GM21381 (cell line): ENCODE measurements around the gene OXER1.

Experiments used
- ATAC-seq: cut with Tn5 transposase; IDR thresholded peaks from one replicate; pipeline ENCODE4 v1.9.1; 2021; ENCODE audit warnings: mild to moderate bottlenecking, moderate library complexity; ENCODE audit not compliant: unreplicated experiment

Gene OXER1

GRCh38 chr2:42770288-42771131 lies 6.6 kb upstream of the OXER1 start:
- ATAC-seq: no peak

DNA sequence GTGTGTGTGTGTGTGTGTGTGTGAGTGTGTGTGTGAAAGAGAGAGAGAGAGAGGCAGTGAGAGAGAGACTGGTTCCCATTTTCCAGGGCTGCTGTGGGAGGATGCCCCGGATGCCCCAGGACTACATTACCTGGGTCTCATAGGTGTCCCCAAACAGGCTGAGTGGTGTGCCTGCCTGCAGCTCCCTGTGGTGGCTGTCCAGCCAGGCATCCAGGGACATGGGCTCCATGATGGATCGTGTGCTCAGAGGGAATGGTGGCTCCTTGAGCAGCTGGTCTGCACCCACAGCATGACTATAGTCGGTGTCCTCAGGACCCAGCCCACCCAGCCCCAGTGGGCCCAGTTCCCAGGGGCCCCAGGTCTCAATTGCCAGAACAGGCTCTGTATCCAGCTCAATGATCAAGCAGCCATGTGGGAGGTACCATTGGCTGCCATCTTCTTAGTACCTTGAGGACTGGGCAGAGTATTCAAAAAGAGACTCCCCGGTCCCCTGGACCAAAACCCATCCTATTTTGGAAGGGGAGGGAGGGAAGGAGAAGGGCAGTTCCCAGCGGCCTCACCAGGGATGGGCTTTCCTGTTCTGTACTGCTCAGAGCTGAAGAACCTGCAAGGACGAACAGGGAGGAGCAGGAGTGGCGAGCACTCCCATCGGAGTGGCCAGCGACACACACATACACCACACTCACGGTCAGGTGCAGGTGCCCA lies 5.8 kb upstream of the OXER1 start:
- ATAC-seq: no peak

GRCh38 chr2:42768706-42769256 lies 4.8 kb upstream of the OXER1 start:
- ATAC-seq: no peak

- ATAC-seq: no peak
Observed at GRCh38 chr2:42767899-42768705, 4.2 kb upstream of the OXER1 start.

GRCh38 chr2:42767080-42767898 lies 3.4 kb upstream of the OXER1 start:
- ATAC-seq: no peak

DNA sequence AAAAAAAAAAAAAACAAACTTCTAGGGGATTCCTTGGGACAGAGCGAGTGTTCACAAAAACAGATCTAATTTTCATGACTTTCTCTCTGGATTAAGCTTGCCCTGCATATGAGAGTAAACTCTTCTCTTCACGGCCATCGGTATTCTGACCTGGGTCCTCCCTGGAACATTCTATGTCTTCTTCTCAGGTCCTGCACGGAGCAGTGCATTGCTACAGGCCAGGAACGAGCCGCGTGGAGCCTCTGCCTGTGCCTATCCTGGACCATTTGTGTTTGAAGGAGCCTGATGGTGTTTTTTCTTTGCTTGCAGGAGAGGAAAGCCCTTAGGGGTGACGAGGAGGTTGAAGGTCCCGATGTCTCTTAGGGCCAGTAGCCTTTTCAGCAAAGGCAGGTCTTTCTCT lies 1.8 kb upstream of the OXER1 start:
- no peak for ATAC-seq

GRCh38 chr2:42764901-42765300 lies 966 bp upstream of the OXER1 start:
- no peak for ATAC-seq

DNA sequence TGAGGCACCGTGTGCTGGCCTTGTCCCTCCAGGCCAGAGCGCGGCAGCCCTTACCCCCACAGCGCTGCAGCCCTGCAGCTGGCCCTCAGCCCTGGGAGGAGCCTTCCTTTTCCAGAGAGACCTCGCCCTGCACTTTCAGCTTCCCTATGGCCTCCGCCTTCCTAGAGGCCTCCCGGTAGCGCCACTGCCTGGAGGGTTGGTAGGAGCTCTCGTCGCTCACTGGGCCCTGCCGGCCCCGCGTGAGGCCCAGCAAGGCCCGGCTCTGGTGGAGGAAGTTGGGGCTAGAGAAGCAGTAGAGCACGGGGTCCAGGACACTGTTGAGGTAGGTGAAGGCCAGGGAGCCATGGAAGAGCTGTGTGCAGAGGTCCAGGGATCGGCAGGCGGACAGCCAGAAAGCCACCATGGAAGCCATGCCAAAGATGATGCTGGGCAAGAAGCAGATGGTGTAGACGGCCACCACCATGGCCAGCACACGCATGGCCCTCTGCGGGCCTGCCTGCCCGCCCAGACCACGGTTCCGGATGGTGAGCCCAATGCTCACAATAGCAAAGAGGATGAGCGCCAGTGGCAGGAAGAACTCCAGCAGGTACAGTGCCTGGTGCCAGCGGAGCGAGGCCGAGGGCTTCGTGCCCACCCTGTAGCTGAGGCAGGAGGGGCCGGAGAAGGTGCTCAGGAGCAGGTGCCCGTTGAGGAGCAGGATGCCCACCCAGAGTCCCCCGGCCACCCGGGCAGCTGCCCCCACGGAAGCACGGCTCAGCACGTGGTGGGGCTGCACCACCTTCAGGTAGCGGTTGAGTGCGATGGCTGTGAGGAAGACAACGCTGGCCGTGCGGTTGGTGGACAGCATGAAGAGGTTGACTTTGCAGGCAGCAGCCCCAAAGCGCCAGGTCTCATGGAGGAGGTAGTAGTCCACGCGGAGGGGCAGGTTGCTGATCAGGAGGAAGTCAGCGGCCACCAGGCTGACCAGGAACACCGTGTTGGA lies 821 bp downstream of the OXER1 start:
- no peak for ATAC-seq

DNA sequence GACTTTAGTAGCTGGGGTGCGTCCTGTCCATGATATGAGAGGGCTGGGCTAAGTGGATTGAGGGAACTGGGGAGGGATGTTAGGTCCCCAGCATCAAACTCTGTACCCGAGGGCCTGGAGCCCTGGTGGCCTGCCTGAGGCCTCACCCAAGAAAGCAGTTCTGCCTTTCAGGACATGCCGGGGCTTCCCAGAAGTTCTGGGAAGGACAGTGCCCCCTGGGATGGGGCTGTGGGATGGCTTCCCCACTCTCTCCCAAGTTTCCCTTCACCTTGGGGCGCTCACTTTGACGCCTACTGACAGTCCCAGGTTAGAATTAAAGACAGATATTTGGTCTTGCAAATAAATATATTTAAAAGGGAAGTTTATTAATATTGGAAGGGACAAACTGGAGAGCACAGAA lies 1.8 kb downstream of the OXER1 start:
- ATAC-seq: no peak

DNA sequence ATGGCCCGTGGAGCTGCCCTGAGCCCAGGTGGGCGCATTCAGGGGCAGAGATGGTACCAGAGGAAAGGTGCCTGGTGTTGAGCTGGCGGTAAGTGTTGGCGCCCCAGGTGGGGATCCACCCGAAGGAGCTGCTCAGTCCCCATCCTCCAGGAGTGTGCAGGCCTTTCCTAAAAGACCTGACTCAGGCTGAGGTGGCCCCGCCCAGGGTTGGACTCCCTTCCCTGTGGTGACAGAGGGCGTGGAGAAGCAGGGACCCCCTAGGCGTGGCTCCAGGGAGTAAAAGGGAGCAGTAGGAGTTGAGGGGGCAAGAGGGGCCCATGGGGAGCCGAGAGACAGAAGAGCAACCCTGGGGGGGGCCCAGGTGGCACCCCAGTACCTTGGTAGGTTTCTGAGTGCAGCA lies 2.4 kb downstream of the OXER1 start:
- ATAC-seq: no peak

DNA sequence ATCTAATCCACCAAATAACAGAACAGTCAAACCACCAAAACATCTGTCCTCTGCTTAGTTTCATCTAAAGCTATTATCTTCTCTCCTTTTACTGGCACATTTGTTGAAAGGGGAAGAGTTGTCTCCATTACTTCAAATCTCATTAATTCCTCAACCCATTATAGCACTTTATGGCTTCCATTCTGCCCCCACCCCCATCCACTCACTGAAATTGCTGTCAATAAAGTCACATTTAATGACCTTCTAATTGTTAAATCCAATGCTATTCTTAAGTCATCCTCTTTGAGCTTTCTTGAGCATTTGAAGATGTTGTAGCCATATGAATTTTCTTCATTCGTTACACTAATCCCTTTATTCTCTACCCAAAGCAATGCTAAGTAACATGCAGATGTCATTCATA lies 5.2 kb downstream of the OXER1 start:
- ATAC-seq: no peak

DNA sequence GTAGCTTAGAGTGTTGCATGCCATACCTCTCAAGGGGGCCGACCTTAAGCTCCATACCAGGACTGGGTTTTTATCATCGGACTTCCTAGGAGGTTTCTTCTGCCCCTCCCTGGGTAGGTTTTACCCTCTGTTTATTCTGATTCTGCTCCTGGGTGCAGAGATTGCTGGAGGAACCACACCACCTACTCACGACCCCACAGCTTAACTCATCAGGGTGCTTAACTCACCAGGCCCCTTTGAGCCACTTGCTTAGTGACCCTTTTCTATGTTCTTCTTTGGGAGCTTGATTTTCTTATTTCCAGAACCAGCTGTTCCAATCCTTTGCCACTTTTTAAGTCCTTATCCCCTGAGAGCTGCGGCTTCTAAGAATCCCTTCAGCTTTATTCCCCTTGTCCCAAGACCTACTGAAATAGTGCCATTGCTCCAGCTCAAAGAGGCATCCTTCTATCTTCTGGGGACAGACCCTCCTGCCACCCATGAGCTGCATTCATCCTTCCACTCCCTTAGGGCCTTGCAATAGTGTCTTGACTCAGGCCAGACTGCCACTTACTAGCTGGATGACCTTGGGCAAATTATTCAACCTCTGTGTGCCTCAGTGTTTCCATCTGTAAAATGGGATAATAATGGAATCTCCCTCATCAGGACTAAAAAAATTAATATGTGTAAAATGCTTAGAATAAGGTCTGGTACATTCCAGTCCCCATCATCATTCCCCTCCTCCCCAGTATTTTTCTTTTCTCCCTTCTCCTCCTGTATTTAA lies 5.8 kb downstream of the OXER1 start:
- no peak for ATAC-seq

DNA sequence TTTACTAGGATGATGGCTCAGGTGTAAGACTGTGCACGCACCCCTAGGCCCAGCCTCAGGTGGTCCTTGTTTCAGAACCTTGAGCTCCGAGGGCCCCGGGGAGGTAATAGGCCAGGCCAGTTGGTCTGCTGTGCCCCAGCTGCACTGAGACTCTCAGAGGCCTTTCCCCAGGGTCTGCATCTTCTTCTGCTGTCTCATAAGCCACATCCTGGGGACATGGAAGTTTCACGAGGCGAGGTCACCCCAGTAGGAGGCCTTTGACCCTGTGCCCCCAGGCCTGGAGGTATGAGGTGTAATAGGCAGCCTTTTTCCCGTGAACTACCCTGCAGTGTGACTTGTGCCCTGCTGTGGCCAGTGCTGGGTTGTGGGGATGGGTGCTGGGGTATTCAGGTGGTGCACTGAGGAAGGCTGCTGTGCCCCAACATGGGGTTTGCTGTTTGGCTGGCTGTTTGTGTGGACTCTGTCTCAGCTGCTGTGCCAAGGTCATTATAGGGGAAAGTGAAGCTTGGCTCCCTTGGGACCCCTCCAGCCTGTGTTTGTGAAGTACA lies 6.9 kb downstream of the OXER1 start:
- no peak for ATAC-seq

DNA sequence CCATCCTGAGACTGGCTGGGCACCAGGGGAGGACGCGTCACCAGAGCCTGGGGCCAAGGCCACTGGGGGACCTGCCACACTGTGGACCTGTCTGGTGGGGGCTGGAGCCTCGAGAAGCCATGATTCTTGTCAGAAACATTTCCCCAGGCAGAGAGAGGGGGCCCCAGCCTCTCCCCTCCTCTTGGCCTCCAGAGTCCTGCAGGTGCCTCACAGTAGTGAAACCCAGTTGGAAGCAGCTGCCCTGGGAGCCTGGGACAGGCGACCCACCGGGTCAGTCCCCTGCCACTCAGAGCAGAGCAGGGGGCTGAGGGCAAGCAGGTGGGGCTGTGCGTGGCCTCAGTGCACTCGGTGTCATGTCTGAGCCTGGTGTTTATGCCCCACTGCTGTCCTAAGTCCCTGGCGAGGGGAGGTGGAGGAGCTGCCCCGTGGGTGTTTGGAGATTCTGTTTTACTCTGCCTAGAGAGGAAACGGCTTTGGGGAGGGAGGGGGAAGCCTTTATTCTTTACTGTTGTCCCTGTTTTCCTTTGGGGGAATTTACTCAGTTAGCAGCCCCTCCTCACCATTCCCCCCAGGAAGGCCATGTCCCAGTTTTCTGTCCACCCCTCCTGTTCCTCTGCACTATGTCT lies 7.7 kb downstream of the OXER1 start:
- no peak for ATAC-seq

GRCh38 chr2:42755191-42755880 lies 8.6 kb downstream of the OXER1 start:
- no peak for ATAC-seq

- ATAC-seq: no peak
Observed at GRCh38 chr2:42754776-42755140, 9.2 kb downstream of the OXER1 start.
